HG03571 (cell line): ENCODE results near the gene ZBTB47.

Experiments used
- ATAC-seq: cut with Tn5 transposase; IDR thresholded peaks from one replicate; pipeline ENCODE4 v1.9.1; 2021; ENCODE audit not compliant: unreplicated experiment

Gene ZBTB47

GRCh38 chr3:42653560-42654330 is at the start of gene ZBTB47:
TSS of gene ZBTB47 (plus strand) at chr3:42653697. CDS start at chr3:42658356, 4,659 bp downstream.
- no peak for ATAC-seq

DNA sequence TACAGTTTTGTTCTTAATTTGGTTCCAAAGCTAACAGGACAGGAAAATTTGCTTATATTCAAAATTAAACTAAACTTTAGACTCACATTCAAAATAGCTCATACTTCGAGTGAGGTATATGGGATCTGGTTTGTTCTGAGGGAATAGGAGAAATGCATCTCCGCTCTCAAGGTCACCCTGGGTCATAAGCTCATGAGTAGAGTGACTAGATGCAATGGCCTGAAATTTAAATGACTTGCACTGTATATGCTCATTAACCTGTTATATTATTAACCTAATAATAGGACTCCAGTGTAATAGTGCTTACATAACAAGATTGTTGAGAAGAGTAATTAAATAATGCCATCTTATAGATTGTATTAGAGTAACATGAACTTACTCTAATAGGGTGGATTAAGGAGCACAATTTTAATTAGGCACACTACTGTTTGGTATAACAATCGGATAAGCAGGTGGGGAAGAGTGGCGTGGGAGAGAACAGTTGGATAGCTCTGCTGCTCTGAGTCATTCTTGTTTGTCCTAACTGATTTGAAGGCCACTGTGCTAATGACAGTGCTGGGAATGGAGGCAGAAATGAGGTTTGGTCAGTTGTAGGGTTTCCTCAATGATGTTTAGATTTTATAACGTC is 47.8 kb upstream of the ZBTB47 start:
- ATAC-seq: no peak

- ATAC-seq: no peak
These were observed 44.9 kb upstream of the ZBTB47 start for GRCh38 chr3:42608581-42608980.

DNA sequence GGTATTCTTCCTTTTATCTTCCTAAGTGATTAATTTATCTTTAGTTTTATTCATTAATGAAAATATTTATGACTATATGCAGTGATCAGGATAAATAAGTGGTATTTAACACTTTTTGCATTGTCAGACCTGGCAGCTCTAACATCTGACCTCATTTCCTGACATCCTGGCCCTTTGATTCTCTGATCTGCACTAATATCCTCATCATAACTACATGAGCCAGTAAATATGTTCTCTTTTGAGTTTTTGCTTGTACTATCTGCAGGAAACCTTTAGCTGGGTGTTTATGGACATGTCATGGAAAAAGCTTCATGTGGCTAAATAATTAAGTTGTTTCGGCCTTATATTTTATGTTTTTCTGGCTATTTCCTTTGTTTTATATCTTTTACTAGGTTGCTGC is 42.5 kb upstream of the ZBTB47 start:
- ATAC-seq: no peak

GRCh38 chr3:42612217-42612616 is 41.3 kb upstream of the ZBTB47 start:
- no peak for ATAC-seq

- ATAC-seq: peak; percentile 72
These were observed 40.6 kb upstream of the ZBTB47 start for GRCh38 chr3:42612928-42613327.

GRCh38 chr3:42613462-42613861 is 40.0 kb upstream of the ZBTB47 start:
- no peak for ATAC-seq

GRCh38 chr3:42631620-42632019 is 21.9 kb upstream of the ZBTB47 start:
- ATAC-seq: no peak

DNA sequence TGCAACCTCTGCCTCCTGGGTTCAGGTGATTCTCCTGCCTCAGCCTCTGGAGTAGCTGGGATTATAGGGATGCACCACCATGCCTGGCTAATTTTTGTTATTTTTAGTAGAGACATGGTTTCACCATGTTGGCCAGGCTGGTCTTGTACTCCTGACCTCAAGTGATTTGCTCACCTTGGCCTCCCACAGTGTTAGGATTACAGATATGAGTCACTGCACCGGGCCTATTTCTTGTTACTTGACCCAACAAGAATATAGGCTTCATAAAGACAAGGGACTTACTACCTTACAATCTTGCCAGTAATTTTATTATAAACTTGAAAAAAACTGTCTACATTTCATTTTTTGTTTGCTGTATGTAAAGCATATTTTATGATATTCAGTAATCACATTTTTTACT is 21.4 kb upstream of the ZBTB47 start:
- ATAC-seq: no peak

GRCh38 chr3:42633544-42633943 is 20.0 kb upstream of the ZBTB47 start:
- no peak for ATAC-seq

GRCh38 chr3:42635111-42635510 is 18.4 kb upstream of the ZBTB47 start:
- no peak for ATAC-seq

DNA sequence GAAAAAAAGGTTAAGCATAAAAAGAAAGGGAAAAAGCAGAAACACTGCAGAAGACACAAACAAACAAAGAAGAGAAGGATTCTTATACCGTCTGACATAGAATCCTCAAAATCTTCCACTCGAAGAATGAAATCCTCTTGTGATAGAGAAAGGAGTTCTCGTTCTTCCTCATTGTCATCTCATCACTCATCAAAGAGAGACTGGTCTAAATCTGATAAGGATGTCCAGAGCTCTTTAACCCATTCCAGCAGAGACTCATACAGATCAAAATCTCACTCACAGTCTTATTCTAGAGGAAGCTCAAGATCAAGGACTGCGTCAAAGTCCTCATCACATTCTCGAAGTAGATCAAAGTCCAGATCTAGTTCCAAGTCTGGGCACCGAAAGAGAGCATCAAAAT is 16.5 kb upstream of the ZBTB47 start:
- no peak for ATAC-seq

GRCh38 chr3:42638339-42638842 is 15.1 kb upstream of the ZBTB47 start:
- ATAC-seq: no peak

GRCh38 chr3:42639192-42639591 is 14.3 kb upstream of the ZBTB47 start:
- ATAC-seq: no peak

DNA sequence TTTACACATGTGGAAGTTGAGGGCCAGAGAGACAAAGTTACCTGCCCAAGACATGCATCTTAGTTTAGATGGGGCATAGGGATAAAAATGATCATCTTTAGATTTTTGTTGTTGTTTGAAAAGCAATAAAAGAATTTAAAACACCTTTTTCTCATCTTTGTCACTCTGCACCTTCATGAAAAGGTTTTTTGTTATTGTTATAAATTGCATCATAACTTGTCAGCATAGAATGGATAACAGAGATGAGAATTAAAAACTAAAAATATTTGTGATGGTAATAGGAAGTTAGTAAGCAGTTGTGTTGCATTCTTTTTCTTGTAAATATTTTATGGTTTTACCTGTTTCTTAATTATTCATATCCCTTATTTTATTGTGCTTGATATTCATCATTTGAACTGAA is 13.4 kb upstream of the ZBTB47 start:
- no peak for ATAC-seq

- no peak for ATAC-seq
These were observed 12.6 kb upstream of the ZBTB47 start for GRCh38 chr3:42640771-42641370.

DNA sequence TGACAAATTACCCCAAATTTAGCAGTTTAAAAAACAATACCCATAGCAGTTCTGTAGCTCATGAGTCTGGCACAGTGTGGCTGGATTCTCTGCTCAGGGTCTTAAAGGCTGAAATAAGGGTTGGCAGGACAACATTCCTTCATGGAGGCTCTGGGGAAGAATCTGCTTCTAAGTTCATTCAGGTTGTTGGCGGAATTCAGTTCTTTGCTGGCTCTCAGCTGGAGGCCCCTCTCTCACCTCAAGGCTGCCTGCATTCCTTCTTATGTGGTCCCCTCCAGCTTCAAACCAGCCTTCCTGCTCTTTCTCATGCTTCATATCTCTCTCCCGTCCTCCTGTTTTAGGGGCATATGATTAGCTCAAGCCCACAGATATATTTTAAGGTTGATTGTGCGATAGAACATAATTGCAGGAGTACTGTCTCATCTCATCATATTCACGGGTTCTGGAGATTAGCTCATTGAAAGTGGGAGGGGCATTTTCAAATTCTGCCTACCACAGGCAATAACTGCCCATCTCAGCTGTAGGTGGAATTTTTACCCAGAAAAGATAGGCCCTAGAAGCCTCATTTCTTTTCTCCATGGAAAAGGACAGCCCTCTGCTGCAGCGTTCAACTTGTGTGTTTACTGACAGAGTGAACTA is 5.6 kb upstream of the ZBTB47 start:
- no peak for ATAC-seq

- ATAC-seq: no peak
These were observed 4.5 kb upstream of the ZBTB47 start for GRCh38 chr3:42649006-42649405.

DNA sequence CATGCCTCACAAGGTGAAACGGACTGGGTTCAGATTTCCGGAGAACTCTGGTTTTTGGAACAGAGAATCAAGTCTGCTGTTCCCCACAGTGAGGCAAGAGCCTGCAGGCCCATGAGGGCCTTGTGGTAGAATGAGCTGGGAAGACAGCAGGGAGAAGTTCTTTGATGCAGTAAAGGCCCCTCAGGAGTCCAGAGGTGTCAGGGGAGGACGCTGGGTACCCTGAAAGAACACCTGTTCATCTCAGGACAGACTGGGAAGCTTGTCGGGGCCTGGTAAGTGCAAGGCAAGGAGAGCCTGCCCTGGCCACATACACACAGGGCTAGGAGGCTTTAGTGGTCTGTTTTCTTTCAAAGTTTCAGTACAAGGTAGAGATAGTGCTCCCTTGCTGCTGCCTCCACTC is 3.7 kb upstream of the ZBTB47 start:
- no peak for ATAC-seq

DNA sequence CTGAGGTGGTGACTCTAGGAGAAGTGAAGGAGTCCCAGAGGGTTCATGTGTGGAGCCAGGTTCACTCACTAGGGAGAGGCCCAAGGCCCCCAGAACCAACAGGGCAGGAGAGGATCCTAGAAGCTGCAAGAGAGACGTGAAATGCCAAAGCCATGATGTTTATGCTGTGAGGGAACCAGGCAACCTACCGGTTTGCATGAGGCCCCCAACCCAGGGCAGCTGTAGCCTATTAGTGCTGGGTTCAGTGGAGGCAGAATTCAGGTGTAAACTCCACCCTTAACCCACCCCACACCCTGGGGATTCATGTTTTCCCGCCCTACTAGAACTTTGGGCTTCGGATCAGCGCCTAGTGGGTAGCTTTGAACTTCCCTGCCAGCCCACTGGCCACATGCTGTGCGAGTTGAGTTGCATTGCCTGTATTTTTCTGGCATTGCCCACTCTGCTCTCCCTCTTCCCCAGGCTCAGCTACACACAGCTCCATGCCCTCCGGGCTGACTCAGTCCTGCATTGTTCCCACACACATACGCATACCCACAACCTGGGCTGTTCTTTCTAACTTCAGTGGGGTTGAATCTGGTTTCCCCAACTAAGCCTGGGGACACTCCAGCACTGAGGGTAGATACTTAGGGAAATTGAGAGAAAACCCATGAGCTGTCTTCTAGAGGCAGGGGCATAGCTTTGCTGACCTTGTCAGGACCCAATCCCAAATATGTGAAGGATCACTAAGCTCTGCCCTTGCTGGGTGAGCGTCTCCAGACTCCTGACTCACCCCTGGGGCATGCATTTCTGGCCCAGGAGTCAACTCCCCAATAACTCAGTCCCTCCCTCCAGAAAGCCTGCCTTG is 2.0 kb upstream of the ZBTB47 start:
- ATAC-seq: no peak

DNA sequence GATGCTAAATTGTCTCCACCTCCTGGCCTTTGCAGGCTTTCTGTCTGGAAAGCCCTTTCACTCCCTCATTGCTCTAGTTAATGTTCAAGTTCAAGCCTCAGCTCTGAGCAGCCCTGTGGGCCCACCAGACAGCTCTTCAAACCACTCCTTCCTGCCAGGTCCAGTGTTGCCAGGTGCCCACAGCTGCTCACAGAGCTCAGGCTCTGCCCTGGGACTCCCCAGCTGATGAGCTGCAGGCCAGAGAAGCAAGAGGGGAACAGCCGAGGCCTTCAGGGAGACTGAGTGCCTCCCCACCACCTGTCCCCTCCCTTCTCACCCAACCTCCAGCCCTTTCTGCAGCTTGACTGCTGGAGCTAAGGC is 1.3 kb upstream of the ZBTB47 start:
- peak; percentile 24 for ATAC-seq
